A204.1 (cell line): ENCODE results near the gene CLSTN2.

Experiments
- FAIRE-seq: peaks from 2 replicates; lab custom pipeline; 2012; peaks lifted over from hg19 to GRCh38; lab: Jason Lieb, UNC

The CLSTN2 gene

DNA sequence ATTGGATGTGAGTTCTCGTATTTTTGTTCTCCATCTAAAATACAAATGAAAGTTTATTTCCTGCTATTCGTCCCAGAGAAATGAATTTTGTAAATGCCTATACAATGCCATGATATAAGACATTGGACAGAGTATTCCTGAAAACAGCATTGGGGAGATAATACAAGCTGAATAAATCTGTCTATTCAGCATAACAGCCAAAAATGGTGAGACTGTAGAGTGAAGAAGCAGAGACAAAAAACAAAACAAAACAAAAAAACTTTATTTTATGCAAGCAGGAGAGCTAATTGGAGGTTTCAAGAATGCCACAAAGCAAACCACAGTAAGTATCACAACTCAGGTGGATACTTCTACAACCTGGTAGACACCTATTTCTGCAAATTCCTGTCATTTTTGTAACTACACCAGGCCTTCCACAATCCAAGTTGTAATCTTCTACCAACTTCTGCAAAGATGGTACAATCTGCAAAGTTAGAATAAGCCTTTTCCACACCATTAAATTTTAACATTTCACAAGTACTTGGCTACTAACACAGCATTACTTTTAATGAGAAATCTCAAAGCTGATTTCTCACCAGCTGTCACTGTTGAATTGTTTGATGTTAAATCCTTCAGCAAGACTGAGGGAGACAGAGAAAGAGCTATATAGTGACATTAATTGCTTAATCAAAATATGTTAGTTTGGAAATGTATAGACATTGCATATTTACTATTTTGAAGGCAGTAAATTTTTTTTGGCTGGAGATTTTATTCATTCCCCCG, 163.1 kb downstream of the CLSTN2 start:
- FAIRE-seq, result no peak

DNA sequence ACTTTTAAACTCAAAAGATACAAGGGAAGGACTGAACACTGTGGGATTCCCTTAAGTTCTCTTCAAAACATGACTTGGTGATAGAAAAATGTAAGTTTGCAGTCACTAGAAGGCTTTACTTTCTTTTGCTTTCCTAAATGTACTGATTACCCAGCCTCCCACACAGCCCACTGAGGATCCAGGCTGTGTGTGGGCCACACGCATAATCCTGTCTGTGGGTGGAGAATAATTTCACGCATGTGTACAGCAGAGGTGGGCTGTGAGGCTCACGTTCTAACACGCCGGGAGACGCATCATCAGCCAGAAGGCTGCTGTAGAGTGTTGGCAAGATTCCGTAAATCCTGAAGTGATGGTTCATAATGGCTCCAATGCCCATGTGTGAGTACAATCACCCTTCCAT, 165.5 kb downstream of the CLSTN2 start:
- FAIRE-seq, result no peak

DNA sequence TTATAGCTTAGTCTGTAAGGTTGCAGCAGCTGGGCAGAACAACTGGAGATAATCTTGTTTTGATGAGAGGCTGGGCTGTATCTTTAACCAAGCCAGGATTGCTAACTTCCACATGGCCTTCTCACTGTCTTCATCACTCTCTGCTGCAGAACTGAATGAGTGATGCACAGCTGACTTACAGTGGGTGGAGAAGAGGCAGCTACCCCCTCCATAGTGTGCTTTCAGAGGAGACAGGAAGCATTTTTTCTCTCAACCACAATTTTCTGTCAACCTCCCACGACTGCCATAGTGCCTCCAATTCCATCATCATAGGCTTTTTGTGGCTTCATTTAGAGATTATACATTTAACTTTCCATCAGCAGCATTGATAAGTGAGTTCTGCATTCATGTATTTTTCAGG, 168.2 kb downstream of the CLSTN2 start:
- no peak for FAIRE-seq

DNA sequence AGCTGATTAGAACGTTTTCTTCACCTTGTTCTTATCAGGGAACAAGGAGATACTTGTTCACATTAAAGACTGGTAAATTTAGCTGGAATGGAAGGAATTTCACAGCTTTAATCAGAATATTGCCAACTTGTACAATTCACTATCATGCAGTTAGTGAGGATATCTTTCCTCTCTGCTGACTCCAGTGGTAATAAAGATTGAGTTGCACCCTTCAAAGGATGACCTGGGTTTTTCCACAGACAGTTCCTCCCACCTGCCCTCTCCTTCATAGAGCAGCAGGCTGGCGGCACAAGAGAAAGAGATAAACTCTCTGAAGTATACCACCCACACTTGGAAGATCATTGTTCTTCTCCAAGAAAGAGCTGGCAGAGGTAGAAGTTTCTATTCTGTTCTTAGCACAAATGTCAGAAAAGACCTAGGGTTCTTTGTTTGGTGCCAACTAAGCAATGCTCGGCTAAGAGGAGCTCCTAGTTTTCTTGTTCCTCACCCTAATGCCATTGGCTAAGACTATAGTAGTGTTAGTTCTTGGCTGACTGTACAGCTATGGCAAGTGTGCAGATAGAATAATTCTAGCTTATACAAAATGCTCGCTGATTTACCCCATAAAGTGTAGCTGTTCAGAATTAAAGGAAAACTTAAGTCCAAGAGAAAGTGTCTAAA, 169.1 kb downstream of the CLSTN2 start:
- no peak for FAIRE-seq

DNA sequence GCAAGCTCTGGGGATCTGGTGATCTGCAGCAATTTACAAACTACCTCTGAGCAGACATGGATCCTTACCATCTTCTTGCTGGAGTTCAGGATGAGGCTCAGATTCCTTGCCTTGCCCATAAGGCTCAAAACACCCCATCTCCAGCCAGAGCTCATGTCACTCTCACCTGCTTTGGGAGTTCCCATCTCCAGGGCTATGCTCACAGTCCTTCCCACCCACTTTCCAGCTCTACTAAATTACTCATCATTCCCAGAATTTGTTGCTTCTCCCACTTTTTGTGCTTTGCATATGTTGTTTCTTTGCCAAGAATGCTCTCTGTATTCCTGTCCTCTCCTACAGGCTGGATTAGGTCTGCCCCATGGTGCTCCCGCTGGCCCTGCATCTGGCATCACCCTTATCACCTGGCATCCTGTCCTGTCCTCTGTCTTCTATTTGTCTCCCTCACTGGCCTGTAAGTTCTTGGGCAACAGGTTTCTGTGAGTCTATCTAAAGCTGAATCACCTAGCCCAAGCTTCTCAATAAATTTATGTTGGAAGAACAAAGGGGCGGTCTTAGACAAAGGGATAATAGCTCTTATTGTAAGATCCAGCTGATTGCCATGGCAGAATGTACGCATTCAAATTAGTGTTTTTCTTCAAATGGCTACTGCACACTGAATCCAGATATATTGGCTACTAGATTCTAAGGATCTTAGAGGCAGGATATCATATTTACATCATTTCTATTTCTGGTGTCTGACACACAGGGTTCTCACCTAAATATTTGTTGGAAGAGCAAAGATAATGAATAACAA, 179.2 kb downstream of the CLSTN2 start:
- no peak for FAIRE-seq

DNA sequence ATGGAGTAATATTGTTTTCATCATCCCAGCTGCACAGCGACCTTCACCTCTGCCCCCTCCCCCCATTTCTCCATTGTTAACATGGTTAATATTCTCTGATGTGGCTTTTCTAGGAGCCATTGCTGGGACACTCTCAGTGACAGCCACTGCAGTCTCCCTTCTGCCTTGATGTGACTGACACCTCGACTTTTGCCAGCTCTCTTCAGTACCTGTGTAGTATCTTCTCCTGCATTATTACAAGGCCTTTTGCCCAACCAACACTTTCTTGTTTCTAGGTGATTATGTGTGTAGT, 179.8 kb downstream of the CLSTN2 start:
- FAIRE-seq, result no peak

DNA sequence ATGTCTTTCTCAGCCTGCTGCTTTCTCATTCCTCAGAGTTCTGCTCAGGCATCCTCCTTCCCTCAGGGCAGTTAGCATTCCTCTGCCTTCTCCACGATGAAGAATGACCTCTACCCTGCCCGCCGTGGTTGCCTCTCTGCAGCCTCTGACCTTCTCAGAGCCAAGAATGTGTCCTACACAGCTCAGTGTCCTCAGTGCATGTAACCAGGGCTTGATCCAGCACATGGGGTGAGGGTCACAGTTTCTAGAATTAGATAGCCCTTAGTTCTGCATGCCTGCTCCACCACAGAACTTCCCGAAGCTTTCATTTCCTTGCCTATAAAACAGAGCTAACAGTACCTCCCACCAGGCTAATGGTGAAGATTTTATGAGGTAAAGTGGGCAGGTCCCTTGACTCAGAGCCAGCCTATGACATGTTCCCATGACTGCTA, 182.1 kb downstream of the CLSTN2 start:
- no peak for FAIRE-seq

DNA sequence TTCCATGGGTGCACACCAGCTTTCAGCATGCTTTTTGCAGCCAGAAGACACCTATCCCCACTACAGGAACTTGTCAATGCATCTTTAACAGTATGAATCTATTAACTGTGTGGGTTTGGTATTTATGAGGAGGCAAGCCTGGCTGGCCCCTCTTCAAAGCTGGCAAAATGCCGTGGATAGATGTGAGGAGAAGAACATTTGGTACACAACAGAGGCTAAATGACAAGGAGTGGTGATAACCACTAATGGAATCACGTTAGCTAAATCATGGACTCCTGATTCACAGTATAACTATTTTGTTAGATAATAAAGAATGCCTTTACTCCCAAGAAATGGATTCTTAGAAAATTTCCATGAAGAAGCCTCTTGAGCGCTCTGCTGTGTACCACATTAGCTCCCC, 187.2 kb downstream of the CLSTN2 start:
- FAIRE-seq, result no peak

DNA sequence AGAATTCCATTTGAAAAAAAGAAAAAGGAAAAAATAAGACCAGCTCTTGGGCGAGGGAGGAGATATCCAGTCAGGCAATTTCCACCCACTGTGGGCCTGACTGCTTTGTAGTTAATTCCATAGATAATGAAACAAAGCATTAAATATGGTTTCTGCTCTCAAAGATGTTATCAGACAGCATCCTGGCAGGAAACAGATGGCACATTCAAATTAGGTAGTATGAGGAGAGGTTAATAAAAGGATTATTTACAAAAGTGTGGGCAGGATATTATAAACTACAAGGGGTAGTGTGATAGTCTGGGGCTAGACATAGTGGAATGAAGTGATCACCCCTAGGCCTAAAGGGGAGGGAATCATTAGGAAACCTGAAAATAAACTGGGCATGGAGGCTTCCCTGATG, 193.2 kb downstream of the CLSTN2 start:
- FAIRE-seq, result no peak

DNA sequence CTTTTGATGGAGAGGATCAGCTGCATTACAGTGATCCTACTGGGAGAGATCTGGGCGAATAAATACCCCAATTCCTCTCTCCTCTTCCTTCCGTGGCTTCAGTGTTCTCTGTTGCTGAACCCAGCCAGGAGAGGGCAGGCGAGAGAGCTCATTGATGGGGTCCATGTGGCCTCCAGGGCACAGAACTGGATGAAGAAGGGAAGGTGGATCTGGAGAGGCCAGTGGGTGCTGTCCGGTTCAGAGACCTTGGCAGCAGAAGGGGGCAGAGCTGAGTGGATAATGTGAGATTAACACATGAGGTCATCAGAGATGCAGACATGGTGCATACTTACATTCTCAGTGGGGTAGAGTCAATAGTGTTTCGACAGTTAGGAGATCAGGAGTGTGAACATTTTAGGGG, 193.6 kb downstream of the CLSTN2 start:
- no peak for FAIRE-seq

DNA sequence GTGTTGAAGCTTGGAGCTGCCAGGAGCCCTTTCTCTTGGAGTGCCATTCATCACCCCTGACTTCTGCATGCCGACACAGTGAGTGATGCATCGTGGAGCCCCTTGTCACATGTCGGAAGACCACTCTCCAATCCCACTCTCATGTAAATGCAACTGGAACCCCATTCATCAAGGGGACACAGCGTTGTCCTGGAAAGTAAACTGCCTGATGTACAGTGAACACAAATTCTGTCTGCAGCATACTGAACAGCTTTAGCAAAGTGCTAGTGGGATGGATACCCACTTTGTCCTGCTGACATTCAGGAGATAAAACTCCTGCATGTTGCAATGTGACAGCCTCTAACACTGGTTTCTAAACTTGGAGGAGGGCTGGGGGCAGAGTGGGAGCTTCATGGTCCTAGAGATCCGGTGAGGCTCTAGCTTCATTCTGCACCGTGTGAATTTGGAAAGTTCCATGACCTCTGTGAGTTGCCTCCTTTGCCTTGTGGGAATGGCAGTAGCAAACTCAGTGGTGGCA, 194.8 kb downstream of the CLSTN2 start:
- FAIRE-seq, result no peak

DNA sequence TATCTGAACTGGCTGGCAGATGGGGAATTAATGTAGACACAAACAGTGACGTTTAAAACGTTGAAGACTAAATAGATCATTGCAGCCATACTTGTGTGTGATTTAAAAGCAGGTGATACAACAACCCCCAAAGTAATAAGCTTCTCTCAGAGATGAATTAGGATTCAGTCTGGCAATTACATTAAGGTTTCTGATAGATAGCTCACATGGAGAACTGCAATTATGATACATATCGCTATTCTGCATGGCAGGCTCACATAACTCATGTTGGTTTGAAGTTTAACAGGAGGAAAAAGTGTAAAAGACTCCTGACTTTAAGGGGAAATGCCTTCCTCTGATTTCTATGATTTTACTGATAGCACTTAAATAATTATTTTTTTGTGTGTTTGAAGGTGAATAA, 196.9 kb downstream of the CLSTN2 start:
- FAIRE-seq, result no peak

DNA sequence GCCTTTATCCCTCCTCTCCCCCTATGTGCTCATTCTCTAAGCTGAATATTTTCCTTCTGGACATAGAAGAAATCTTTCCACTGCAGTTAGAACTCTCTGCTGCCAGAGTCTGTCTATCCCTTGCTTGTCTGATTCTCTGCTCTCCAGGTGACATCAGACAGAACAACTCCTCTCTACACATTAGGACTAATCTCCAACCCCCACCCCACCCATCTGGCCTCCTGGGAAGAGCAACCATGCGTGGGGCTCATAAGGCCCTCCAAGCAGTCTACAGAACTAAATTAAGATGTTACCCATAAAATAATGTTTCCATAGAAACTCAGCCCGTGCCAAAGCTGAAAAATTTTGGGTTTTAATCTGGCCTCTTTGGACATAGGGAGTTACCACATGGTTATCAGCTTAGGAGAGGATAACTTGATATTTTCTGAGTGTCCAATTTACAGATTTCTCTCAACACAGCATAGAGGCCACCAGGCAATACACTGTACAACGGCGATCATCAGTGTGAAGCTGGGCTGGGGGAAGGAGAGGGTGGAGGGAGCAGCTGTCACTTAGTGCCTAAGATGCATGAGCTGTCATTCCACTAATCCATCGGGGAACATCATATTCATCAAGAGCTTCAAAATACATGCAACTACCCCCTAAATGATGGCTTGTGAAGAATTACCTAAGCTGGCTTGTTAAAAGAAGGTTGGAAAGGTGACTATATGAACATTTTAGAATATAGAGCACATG, 199.4 kb downstream of the CLSTN2 start:
- FAIRE-seq, result no peak

DNA sequence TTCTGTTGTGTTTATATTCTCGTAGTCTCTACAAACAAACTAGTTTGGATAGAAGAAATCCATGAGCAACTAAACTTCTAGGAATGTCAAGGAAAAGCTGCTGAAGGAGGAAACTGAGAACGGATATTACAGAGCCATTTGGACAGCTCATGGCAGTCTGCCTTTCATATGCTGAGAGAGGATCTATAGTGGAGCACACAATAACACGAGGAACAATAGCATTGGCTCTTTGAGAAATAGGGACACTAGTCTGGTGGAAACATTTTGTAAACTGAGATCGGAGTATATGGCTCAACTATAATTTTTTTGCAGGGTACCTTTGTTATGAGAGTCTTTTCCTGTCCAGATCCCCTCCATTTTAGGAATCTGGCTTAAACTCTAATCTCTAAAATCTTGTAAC, 200.5 kb downstream of the CLSTN2 start:
- no peak for FAIRE-seq

DNA sequence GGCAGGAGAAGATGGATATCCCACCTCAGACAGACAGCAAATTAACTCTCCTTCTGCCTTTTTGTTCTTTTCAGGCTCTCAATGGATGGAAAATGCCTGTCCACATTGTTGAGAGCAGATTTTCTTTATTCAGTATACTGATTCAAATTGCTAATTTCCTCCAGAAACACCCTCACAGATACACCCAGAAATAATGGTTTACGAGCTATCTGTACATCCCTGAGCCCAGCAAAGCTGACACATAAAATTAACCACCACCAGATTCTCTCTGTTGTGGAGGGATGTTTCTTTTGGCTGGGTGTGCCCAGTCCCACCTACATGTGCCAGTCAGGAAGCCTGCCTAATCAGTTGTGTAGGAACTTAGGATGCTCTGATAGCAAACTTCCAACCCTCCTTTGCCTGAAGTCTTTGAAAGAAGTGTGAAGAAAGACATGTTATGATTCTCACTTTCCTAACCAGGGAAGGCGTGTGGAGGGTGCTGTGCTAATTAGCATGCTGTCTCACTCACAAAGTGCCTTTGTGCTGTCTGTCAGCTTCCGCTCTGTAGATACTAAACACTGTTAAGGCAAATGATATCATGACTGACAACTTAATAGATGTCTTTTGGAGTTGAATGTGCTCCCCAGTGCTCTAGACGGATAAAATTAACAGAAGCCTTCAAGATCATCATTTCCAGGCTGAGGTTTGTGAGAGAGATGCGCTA, 208.5 kb downstream of the CLSTN2 start:
- no peak for FAIRE-seq

DNA sequence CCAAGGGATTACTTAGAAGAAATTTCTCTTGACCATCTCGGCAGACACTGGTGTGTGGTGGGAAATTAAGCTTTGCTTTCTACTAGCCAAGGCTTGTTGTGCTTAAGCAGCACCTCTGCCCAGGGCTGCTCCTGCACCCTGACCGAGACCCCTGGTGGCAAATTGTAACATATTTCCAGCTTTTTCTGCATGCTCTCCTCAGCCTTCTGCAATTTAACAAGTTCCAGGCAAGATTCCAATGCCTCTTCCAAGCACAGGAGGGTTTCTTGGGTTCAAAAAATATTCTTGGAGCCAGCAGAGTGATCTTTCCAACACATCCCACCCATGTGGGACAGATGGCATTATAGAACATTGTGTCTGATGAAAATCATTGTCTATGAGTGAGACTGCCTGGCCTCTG, 210.5 kb downstream of the CLSTN2 start:
- FAIRE-seq, result no peak

DNA sequence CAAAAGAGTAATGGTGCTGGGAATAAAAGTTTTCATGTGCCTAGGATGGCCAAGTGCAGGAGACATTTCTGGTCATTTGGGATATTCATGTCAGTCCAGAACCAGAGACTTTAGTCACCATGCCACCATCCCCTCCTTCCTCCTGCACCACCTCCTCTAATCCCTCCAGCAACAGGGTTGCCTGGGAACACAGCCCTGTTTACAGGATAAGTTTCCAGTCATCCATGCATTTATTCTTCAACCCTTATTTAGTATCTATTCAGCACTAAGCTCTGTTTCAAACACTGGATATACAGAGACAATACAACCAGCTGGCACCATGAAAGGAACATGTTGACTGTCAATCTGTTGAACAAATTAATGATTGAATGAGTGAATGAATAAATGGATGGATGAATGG, 211.7 kb downstream of the CLSTN2 start:
- FAIRE-seq, result no peak

DNA sequence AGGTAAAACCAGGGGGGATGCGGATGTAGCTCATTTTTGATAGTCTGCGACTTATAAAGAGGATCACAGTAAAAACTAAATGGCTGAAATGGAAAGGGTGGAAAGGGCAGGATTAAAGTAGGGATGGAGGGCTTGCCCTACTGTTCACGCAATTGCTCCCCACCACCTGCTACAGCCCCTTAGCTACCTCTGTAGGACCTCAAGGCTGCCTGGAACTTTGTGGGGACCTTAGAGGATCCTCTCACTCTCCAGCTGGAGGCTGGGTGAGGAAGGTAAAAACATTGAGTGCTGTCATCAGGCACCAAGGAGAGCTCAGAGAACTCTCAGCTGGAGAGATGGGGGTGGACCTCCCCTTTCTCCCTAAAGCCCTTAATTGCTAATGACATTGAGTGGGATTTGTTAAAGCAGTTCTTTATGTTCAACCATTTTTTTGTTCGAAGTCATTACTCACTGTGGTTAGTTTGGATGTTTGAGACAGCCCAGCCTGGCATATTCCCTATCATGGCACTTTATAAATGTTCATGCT, 213.0 kb downstream of the CLSTN2 start:
- FAIRE-seq, result no peak

DNA sequence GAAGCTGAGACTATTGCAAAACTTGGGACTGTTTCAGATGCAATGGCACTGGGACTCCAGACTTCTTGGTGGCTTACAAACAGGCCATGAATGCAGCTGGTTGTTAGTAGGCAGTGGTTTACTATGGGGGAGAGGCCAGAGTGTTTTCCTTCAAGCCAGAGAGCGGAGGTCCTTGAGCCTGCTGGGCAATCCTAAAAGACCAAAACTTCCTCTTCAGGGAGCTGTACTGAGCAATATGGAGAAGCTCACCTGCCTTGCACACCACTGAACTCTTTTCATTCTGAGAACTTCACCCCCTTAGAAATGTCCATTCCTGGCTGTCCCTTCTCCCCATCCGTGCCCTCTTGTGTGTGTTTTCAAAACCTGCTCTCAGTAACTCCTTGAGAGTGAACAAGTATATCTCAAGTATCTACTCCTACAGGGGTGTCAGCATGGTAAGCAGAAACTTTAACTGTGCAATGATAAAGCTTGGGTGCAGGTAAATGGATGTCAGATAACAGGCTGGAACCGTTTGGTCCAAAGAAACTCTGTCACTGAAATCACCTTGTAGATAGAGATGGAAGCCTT, 213.9 kb downstream of the CLSTN2 start:
- no peak for FAIRE-seq

DNA sequence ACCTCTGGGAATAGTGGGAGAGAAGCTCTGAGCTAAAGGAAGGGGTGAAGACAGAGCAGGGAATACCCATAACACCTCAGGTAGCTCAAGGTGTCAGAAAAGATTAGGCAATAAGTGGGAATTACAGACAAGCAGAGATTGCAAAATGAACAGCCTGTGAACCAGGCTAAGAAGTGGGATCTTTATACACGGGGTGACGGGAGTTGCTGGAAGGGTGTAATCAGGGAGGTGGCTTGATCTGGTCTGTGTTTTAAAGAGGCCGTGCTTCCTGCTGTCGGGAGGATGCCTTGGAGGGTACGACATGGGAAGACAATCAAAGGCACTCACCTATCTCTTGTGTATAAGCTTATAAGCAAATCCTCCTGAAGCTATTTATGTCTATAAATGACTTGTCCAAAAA, 216.3 kb downstream of the CLSTN2 start:
- no peak for FAIRE-seq

DNA sequence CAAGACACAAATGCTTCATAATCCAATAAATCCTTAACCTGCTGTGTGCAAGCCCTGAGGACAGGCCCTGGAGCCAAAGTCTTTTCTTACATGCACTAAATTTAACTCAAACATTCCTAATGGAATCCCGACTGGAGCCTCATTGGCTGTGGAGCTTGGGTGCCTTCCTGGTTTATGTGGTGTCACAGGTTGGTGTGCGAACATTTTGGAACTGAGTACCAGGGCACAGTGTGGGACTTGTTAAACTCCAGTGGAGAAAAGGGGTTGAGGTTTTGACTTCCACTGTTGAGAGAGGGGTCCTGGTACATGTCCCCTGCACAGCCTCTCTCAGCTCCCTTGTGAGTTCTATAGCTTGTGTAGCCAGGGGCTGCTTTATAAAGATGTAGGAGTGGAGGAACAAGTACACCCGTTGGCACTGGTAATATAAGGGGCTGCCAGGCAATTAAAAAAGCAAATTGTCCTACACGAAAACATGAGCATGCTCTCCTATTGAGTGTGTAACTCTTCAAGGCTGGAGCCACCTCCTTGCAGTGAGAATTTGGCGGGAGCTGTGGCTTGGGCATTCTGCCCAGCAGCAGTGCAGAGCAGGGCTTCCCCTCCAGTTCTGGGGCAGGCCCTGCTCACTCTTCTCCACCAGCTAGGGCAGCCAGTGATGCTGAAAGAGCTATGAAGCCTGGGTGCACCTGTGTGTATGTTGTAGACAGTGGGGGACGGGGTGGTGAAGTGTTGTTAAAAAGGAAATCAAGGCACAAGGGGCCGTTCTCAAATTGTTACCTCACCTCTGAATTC, 218.1 kb downstream of the CLSTN2 start:
- no peak for FAIRE-seq
